22Rv1 (cell line): ENCODE measurements around the gene ARHGEF35.
"Not testable (repeated sequence)": the region's sequence is repeated elsewhere in the genome, so short reads cannot be mapped to it uniquely, and the experiment has no call there.

Experiments
- ZFX ChIP-seq: fragments of 450-650 bp; IDR thresholded peaks from 2 replicates; pipeline ENCODE4 v1.6.1; 2017; ENCODE audit warnings: antibody characterized with exemption, borderline replicate concordance
- TF ChIP-seq, protein P1 (sequence below): fragments of 450-650 bp; IDR thresholded peaks from 2 replicates; pipeline ENCODE4 v1.5.1; 2017; ENCODE audit warnings: mild to moderate bottlenecking

DNA sequence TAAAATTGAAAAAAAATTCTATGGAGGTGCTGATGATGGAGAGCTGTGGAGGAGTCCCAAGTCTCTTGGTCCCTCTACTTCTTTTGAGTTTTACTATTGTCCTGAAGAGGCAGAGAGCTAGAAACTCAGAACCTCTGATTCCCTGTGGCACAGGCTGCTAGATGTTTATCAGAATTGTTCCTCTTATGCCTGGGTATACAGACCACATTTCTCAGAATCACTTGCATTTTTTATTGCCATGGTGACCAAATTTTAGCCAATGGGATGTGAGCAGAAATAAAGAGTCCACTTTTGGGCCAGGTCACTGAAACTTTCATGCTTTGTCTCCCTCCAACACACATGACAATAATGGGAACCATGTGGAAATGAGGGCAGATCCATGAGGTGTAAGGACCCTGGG lies 28.0 kb upstream of the ARHGEF35 start:
- not testable (repeated sequence) for TF ChIP-seq ZFX
- TF ChIP-seq, protein P1, sequence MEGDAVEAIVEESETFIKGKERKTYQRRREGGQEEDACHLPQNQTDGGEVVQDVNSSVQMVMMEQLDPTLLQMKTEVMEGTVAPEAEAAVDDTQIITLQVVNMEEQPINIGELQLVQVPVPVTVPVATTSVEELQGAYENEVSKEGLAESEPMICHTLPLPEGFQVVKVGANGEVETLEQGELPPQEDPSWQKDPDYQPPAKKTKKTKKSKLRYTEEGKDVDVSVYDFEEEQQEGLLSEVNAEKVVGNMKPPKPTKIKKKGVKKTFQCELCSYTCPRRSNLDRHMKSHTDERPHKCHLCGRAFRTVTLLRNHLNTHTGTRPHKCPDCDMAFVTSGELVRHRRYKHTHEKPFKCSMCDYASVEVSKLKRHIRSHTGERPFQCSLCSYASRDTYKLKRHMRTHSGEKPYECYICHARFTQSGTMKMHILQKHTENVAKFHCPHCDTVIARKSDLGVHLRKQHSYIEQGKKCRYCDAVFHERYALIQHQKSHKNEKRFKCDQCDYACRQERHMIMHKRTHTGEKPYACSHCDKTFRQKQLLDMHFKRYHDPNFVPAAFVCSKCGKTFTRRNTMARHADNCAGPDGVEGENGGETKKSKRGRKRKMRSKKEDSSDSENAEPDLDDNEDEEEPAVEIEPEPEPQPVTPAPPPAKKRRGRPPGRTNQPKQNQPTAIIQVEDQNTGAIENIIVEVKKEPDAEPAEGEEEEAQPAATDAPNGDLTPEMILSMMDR: not testable (repeated sequence)
